BJ (cell line): Measurements from ENCODE around the gene OGT. TPM values are rescaled to one million over a fixed set of nuclear protein-coding genes. Genes with fewer than 3 reads are reported as not detected.

Source experiments
- CTCF ChIA-PET: fragments of 350-600 bp; formaldehyde crosslinking; extraction: SDS; loops from one replicate; lab custom pipeline; 2021; ENCODE audit warnings: antibody characterized with exemption, inconsistent platforms; lab: Yijun Ruan, JAX
- POLR2A ChIA-PET: fragments of 300-600 bp; sonication (Branson Sonifier 250); formaldehyde crosslinking; extraction: SDS; loops from one replicate; lab custom pipeline; 2021; ENCODE audit warnings: antibody characterized with exemption; lab: Charles Lee
- DNase-seq: peaks from one replicate; pipeline ENCODE4 v3.0.0-alpha.2; 2011; ENCODE audit warnings: low read depth
- H3K27me3 ChIP-seq: 2 replicates; pipeline ENCODE4 v1.6.0; 2011; ENCODE audit warnings: low read length; ENCODE audit not compliant: control insufficient read depth, insufficient read depth
- H3K36me3 ChIP-seq: 2 replicates; pipeline ENCODE4 v1.5.1; 2011; ENCODE audit warnings: low read length; ENCODE audit not compliant: control insufficient read depth, insufficient read depth
- H3K4me3 ChIP-seq: 2 replicates; pipeline ENCODE4 v1.5.1; 2011; ENCODE audit warnings: low read depth, mild to moderate bottlenecking, control low read depth, low read length
- polyA plus RNA-seq: library from polyadenylated mRNA; depleted of rRNA; stranded (reverse); fragments of >200 nt; gene quantifications from 2 replicates; pipeline ENCODE4 v1.2.3, GENCODE V29; 2011
- TF ChIP-seq, protein P1 (sequence below): IDR thresholded peaks from 2 replicates; pipeline ENCODE4 v1.5.1; 2011; ENCODE audit warnings: low read depth, mild to moderate bottlenecking, control low read depth, inconsistent platforms, low read length, moderate library complexity; ENCODE audit not compliant: insufficient read depth

OGT gene
- polyA plus RNA-seq, 1 experiment: 280 TPM

DNA sequence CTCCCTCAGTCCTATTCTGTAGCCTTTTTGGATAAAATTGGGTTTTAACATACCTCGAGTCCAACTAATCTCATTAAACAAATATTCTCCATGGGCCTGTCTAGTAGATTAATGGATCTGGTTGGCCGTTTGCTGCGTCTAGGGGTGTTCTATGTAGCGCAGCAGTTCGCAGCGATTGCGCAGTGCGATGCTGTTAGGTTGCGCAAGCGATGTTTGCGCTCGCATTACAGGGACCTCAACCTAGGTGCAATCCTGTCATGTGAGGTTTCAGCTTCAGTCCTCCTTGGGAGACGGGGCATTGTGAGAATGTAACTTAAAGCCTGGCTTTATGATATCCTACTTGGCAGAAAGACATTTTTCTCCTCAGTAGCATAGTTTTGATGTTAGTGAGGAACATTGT lies 14.0 kb downstream of the OGT start:
- no peak overlapping the region for H3K4me3 ChIP-seq
- no peaks in the 10 kb centered on the region for H3K27me3 ChIP-seq
- TF ChIP-seq, protein P1, sequence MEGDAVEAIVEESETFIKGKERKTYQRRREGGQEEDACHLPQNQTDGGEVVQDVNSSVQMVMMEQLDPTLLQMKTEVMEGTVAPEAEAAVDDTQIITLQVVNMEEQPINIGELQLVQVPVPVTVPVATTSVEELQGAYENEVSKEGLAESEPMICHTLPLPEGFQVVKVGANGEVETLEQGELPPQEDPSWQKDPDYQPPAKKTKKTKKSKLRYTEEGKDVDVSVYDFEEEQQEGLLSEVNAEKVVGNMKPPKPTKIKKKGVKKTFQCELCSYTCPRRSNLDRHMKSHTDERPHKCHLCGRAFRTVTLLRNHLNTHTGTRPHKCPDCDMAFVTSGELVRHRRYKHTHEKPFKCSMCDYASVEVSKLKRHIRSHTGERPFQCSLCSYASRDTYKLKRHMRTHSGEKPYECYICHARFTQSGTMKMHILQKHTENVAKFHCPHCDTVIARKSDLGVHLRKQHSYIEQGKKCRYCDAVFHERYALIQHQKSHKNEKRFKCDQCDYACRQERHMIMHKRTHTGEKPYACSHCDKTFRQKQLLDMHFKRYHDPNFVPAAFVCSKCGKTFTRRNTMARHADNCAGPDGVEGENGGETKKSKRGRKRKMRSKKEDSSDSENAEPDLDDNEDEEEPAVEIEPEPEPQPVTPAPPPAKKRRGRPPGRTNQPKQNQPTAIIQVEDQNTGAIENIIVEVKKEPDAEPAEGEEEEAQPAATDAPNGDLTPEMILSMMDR: no peak
- peaks cover 7% of the 10 kb centered on the region for H3K36me3 ChIP-seq
- DNase-seq: no peak
- ChIA-PET CTCF (no interaction called here), POLR2A (no interaction called here)

DNA sequence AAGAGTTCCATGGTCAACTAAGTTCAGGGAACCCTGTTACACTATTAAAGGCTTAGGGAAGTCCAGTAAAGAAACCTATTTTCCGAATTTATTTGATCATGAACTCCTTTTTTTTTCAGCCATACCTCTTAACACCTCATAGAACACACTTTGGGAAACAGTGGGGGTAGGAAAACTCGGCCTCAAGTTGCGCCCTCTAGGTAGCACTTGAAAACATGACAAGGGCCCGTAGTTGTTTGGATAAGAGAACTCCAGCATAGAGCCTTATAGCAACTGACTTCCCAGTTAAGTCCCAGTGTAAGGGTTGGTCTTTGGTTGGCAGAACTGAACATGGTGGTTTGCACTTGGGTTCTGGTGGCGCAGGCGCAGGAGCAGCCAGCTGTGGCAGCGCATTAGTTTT lies 14.4 kb downstream of the OGT start:
- ChIA-PET POLR2A (no interaction called here), CTCF (interaction anchor here (0.6 kb wide), 1 partner anchor 125 kb away, joined by 3 read pairs; no protein-coding TSS in a partner anchor)
- TF ChIP-seq, protein P1: no peak
- DNase-seq: no peak
- Histone ChIP-seq H3K27me3 (no peaks in the 10 kb centered on the region), H3K36me3 (peaks cover 7% of the 10 kb centered on the region), H3K4me3 (no peak overlapping the region)

GRCh38 chrX:71549986-71550385 lies 17.1 kb downstream of the OGT start:
- ChIA-PET CTCF (interaction anchor here (0.8 to 0.9 kb wide), 2 partner anchors 12 to 17 kb away, joined by 3 to 5 read pairs; partner anchors contain the start of gene OGT), POLR2A (no interaction called here)
- no peak for DNase-seq
- no peak overlapping the region for H3K4me3 ChIP-seq
- TF ChIP-seq, protein P1: no peak
- H3K27me3 ChIP-seq: no peaks in the 10 kb centered on the region
- H3K36me3 ChIP-seq: peaks cover 8% of the 10 kb centered on the region

GRCh38 chrX:71550578-71550977 lies 17.7 kb downstream of the OGT start:
- POLR2A ChIA-PET: no interaction called here

DNA sequence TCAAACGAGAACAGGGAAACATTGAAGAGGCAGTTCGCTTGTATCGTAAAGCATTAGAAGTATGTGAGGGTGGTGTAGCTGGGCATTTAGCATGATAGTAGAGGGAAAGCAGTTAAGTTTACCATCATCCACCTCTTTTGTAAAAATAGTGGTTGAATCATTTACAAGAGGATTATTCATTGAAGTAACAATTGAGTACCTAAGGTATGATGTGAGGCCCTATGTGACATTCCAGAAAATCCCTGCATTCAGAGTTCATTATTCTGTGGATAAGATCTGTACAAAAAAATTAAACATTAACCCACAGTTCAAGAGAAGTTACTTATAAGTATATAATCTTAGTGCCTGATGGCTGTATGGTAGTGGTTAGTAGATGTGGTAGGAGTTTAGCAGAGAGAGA lies 23.1 kb downstream of the OGT start:
- POLR2A ChIA-PET: no interaction called here
- H3K4me3 ChIP-seq: no peak overlapping the region
- TF ChIP-seq, protein P1: no peak
- peaks cover 8% of the 10 kb centered on the region for H3K36me3 ChIP-seq
- CTCF ChIA-PET: no interaction called here
- no peaks in the 10 kb centered on the region for H3K27me3 ChIP-seq
- no peak for DNase-seq

More at GRCh38 chrX:71550578-71550977, 17.7 kb downstream of the OGT start:
- CTCF ChIA-PET: interaction anchor here (0.8 to 0.9 kb wide), 2 partner anchors 12 to 18 kb away, joined by 3 to 5 read pairs; partner anchors contain the start of gene OGT
- DNase-seq: no peak
- H3K4me3 ChIP-seq: no peak overlapping the region
- no peaks in the 10 kb centered on the region for H3K27me3 ChIP-seq
- TF ChIP-seq, protein P1: no peak
- H3K36me3 ChIP-seq: peaks cover 10% of the 10 kb centered on the region
